HG03095 (cell line): ENCODE results near the gene ENTPD3.

Source experiments
- ATAC-seq: cut with Tn5 transposase; IDR thresholded peaks from one replicate; pipeline ENCODE4 v1.9.1; 2021; ENCODE audit warnings: moderate library complexity; ENCODE audit not compliant: unreplicated experiment

The ENTPD3 gene

DNA sequence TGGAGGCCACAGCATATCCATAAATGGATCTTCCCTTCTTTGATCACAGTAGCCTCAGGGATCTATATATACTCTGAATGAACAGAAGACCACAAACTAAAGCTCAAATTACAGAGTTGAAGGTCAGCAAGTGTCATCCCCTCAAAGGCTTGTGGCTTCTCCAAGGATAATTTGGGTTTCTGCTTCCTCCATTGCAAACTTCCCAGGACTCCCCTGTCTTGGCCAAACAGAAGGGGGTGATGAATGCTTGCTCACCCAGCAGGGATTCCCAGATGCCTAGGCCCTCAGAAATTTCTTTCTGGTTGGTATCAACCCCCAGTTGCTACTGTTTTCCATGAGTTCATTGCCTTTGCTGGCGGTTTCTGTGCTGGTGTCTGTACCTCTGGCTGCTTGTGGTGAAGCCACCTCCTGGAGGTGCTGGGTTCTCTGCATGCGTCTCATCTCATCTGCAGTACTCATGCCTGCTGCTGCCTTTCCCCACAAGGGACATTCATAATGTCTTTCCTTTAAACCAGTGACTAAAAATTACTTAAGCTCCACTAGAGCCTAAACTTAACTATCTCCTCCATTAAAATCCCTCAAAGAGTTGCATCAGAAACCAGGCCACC, 17.7 kb downstream of the ENTPD3 start:
- ATAC-seq = no peak

DNA sequence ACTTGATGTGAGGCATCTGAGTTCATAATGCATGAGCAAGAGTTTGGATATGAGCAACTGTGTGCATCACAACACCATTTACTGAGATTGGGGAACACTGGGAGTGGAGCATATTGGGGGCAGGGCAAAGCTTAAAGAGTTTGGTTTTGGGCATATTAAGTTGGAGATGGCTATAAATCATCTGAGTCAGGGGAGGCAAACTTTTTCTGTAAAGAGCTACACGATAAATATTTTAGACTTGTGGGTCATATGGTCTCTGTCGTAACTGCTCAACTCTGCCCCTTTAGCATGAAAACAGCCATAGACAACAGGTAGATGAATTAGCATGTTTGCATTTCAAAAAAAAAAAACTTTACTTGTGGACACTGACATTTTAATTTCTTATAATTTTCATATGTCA, 20.0 kb downstream of the ENTPD3 start:
- ATAC-seq = no peak

DNA sequence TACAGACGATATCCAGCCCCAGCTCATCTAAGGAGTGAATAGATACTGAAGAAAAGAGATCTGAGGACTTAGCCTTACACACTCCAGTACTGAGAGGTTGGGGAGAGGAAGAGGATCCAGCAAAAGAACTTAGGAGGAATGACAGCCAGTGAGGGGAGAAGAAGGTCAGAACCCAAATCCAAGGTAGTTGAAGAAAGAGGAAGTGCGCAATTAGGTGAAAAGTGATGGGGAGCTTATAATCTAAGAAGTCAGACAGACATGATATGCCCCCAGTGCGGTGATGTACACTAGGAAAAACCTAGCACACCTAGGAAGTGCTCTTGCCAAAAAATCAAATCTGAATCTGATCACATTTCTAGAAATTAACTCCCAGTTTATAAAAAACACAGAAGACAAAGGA, 20.6 kb downstream of the ENTPD3 start:
- no peak for ATAC-seq

DNA sequence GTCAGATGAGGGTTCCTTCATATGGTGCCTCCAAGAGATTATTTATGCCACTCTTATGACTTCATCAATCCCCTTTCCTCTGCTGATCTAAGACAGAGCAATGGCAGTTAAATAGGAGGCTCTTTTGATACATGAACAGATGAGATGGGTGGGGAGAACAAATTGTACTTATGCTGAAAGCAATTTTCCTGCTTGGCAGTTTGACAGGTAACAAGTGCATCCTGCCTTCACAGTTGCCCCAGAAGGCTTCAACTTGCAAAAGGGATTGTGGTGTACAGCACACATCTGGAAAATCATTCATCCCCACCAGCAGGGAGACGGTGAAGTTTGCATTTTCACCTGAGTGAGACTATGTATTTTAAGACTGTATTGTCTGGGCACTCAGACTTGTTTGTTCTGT, 27.3 kb downstream of the ENTPD3 start:
- ATAC-seq = no peak

DNA sequence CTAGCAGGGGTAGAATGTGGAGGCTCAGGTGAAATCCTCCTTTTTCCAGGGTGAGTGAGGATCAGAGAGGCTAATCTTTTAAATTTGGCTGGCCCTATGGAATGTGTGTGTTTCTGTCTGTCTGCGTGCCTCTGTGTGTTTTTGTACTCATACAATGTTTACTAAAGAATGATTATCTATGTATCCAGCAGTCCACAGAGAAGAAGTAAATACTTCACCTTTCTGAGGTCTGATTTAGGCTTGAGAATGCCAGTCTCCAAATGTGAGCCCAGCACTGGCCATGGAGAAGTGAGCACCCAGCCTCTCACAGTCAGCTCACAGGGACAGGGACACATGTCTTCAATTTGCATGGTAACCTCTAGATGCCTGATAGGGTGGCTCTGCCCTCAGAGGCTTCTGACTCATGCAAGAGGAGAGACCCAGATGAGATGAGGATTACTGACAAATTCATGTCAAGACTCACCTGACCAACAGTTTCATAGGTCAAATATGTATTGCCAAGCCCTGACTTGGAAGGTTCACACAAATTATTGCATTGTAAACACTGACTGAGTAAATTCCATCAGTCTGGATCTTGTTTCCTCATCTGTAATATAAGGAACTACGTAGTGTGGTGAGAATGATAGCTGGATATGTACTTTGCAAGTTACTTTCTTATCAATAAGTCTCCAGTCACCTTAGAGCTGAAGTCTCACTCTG, 31.0 kb downstream of the ENTPD3 start:
- no peak for ATAC-seq

DNA sequence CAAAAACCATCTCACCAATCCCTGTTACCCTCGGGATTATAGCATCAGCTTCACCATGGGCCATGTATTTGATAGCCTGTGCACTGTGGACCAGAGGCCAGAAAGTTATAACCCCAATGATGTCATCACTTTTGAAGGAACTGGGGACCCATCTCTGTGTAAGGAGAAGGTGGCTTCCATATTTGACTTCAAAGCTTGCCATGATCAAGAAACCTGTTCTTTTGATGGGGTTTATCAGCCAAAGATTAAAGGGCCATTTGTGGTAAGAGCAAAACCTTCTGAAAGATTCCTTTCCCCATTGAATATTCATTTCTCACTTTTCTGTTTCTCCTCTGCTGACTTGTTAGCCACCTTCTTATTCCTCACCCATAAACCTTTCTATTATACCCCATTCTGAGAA, 35.9 kb downstream of the ENTPD3 start:
- ATAC-seq = no peak

DNA sequence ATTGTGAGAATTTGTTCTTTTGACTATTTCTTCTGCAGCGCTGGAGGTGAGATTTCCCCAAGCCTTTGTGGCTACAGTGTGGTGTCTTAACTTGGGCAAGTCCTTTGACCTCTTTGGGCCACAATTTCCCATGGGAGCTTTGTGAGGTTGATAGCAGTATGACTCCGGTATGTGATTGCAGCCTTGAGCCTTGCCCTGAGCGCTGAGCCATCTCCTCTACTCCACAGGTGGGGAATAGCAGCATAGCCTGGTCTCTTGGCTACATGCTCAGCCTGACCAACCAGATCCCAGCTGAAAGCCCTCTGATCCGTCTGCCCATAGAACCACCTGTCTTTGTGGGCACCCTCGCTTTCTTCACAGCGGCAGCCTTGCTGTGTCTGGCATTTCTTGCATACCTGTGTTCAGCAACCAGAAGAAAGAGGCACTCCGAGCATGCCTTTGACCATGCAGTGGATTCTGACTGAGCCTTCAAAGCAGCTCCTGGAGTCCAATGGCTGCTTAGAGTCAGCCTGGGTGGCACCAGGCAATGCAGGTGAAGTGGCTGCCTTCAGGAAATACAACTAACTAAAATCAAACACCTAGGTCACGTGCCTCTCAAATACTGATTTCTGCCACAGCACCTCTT, 40.2 kb downstream of the ENTPD3 start:
- ATAC-seq = no peak

DNA sequence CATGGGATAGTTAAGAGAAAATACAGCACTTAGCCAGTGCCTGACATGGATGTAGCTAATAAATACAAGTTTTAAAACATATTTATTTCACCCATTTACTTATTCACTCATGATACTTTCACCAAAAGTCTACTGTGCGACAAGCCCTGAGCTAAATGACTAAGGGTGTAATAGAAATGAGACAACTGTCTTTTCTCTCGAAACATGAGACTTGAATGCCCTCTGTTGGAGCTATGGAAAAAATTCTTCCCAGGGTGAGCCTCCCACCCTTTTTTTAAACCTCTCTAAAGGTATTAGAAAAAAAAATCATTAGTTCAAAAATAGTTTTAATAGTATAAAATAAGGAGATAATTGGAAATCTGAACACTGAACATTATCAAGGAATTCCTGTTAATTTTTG, 45.8 kb downstream of the ENTPD3 start:
- no peak for ATAC-seq

DNA sequence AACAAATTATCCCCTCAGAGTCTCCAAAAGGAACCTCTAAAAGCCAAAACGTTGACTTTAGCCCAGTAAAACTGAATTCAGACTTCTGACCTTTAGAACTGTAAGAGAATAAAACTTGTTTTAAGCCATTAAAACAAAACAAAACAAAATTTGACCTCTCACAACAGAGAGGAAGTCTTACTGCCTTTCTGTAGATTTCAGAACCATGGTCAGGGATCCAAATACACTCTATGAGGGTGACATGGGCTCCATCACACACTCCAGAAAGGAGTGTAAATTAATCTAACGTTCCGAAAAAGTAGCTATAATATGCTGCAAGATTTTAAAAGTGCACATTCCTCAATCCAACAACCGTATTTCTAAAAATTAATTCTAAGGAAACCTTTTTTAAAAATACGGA, 50.9 kb downstream of the ENTPD3 start:
- no peak for ATAC-seq

DNA sequence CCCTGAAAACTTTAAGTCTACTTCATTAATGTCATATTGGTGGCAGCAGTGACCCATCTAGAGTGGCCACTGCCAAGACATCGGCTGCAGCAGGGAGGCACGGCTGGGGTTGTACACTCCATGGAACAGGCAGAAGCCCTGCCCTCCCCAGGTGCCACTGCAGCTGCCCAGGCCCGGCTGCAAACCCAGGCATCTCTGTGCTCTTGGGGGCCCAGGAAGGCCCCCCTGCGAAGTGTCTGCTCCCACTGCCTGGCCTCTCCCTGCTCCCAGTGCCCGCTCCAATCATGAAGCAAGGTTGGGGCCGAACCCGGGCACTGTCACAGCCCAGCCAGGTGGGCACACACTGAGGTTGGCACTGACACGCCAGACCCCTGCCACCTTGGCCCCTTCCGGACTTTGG, 58.1 kb downstream of the ENTPD3 start:
- no peak for ATAC-seq

DNA sequence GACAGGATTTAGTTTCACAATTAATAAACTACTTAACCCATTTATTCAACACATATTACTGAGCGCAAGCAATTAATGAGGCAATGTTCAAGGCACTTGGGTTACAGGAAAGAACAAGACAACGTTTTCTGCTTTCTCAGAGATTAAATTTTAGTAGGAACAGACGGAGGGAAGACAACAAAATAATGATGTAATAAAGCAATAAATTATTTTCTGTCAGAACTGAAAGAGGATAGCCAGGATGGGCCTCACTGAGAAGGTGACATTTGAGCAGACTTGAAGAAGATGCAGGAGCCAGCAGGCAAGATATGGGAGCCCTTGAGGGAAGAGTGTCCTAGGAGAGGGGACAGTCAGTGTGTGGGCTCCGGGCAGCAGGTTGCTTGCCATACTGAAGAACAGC, 58.9 kb downstream of the ENTPD3 start:
- no peak for ATAC-seq

DNA sequence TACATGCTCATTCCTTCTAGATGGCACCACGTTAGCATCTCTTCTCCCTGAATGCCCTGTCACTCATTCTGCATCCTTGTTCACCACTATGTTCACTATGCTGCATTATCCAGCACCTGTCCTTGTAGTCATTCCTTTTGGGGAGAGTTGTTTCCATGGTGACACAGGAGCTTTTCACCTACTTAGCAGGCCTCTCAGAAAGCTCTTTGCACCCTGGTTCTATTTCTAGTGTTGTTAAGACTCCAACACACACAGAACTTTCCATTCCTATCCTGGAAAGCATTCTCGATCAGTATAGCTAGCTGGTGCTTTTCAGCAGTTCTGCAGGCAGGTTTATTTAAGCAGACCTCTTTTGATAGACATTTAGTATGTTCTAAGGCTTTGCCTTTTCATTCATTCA, 63.5 kb downstream of the ENTPD3 start:
- no peak for ATAC-seq

DNA sequence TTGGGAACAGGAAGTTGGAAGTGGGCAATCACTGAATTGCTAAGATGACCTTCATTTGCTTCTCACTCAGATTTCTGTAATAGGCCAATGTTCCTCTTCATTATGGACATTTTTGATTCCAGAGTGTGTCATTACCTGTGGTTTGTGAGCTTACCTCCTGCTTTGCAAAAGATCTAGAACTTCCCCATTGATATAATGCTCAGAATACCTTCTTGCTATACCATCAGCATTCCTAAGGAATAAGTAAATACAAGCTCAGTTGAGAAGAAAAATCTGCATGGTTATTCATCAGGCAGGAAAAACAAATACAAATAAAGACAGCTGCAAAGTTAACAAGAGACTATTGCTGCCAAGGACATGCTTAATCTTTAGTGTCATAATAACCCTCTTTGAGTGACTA, 64.6 kb downstream of the ENTPD3 start:
- no peak for ATAC-seq

DNA sequence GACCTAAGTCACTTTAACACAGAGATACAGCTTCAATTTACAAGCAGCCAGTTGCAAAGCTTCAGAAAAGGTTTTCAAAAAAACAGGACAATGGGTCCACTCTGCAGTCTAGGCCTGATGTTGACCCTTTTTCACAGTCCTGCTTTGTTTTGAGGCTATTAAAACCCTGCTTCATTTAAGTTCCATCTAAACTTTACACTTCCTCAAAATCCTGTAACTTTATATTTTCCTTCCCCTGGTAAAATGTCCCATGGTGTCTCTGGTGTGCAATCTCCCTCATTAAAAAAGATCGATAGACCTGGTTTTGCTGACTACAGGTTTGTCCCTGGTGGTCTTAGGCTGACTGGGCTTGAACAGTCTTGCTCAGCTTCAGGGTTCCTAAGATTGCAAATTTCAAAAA, 65.1 kb downstream of the ENTPD3 start:
- no peak for ATAC-seq

DNA sequence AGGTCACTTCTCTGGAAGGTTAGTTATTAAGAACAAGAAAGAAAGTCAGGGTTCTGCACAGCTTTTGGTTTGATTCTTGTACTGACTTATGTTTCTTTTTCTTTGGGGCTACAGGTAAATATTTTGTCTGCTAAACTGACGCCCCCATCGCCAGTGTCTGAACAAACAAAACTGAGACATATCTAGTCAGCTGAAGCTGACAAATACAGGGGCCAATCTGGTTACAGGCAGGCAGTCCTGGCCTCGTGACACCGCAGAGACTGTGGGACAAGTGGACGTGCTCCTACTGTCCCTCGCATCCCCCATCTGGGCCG, 65.5 kb downstream of the ENTPD3 start:
- ATAC-seq = no peak

DNA sequence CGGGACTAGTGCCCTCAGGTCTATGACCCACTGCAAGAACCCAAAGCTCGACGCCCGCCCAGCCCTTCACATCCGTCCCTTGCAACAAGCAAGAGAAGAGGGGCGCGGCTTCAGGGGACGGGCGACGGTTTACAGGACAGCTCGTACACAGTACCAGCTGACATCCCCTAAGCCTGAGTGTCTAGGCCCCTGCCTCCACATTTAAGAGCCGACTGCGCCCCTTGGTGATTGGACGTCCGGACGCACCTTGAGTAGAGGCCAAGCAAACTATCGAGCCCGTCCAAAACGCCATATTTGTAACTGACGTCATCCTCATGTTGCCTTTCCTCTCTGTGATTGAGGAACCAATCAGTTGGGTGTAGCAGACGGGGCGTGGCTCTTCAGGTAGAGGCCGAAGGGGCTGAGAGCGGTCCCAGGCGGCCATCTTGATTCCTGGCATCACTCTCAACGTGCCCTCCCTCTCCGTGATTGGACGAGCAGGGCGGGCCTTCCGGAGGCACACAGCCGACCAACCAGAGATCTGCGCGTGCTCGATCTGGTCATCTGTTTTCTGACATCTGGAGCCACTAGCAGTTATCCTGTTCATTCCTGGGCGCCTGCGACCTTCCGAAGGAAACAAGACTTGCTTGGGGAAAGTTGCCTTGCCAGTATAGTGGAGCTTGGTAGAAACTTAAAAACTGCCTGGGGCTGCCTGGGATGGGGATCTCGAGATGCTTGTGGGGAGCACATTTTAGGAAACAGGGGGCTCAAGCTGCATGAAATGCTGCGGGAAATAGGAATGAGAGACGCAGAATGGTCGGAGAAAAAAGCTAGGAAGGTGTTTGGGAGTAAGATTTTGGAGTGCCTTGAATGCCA, 66.1 kb downstream of the ENTPD3 start:
- ATAC-seq = peak; percentile 93

DNA sequence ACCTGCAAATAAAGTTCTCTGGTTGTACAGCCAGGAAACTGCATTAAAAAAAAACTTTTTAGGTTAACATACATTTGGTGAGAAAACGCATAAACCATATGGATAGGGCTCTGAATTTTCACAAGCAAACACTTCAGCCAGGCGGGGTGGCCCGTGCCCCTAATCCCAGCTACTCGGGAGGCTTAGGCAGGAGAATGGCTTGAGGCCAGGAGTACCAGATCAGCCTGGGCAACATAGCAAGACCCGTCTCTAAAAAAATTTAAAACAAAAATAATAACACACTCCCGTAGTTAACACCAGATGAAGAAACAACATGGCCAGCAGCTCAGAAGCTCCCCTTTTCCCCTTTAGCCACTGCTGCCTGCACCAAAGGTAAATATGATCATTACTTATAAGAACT, 66.9 kb downstream of the ENTPD3 start:
- no peak for ATAC-seq

DNA sequence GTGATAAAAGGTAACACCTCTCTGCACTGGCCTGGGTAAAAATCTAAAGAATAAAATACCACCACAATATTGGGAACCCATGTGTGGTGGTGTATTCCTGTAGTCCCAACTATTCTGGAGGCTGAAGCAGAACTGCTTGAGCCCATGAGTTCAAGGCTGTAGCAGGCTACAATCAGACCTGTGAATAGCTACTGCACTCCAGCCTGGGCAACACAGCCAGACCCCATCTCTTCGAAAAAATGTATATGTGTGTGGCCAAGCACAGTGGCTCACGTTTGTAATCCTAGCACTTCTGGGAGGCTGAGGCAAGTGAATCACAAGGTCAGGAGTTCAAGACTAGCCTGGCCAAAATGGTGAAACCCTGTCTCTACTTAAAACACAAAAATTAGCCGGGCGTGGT, 68.3 kb downstream of the ENTPD3 start:
- ATAC-seq = no peak

DNA sequence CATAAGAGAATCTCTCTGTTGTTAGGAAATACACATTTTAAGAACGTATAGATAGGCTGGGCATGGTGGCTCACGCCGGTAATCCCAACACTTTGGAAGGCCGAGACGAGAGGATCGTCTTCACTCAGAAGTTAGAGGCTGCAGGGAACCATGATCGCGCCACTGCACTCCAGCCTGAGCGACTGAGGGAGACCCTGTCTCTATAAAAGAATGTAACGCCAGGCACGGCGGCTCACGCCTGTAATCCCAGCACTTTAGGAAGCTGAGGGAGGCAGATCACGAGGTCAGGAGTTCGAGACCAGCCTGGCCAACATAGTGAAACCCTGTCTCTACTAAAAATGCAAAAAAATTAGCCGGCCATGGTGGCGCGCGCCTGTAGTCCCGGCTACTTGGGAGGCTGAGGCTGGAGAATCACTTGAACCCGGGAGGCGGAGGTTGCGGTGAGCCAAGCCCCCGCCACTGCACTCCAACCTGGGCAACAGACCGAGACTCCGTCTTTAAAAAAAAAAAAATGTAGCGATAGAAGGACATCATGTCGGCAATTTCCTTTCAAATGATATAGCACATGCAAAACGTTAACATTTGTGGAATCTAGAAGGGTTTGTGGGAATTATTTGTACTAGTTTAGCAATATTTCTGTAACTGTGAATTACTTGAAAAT, 69.4 kb downstream of the ENTPD3 start:
- ATAC-seq = no peak

DNA sequence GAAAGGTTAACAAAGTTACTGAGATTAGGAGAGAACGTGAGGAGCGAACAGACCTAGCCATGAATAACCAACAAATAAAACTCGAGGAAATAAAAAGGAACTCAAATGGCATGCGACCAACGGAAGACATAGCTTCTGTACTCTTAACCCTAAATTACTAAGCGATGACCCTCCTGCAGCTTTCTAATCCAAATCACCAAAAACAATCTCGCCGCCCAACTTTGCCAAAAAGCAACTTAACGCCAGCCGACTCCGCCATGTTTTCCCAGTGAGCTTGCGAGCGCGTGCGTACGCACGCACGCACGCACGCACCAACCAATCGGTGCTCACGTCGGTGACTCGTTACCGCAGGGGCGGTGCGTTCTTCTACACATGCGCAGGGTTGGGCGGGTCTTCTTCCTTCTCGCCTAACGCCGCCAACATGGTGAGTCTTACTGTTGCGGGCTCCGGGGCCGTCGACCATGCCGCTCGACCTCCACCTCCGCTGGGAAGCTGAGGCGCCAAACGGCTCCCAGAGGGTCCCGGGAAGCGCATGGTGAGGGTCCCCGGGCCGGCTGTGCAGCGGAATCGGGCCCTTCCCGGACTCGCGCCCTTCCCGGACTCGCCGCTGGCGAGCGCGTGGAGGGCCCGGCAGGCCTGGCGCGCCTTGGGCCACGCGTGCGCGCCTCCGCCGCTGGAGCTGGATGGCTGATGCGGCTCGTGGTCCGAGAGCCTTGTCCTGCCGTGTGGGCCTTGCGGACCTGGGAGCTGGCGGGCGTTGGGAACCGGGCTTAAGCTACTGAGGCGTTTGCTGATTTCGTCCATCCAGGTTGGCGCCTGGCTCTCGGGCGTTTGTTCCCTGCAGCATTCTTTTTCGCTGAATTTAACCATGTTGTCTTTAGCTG, 70.2 kb downstream of the ENTPD3 start, which contains the start of gene RPL14:
RPL14 (plus strand) TSS at position 400 of the 884 bp plus-strand sequence; CDS start at position 533, 133 bp downstream.
- peak; percentile 66 for ATAC-seq
